ENCODE results near the gene DEFB129. TPM values are rescaled to one million over a fixed set of nuclear protein-coding genes. Genes with fewer than 3 reads are reported as not detected.

Gene DEFB129
- total RNA-seq, 2 experiments from 2014 or later = not detected

DNA sequence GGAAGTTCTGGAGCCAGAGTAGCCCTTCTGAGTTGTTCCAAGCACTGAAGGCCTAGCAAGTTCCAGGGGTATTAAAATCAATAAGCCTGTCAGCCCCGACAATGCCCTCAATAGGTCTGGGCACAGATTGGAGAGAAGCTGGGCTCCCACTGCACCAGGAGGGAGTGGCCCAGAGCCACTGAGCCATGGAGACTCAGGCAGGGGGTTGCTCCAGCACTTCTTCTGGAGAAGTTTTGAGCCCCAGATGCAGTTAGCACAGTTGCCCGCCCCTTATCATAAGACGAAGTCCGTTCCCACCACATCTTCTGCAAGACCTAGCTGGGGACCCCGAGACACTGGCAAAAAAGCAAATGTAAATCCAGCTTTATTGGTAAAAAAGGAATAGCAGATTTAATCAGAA lies 43.5 kb downstream of the DEFB129 start:
- H4K20me1 ChIP-seq (ENCODE audit: insufficient read depth, low read length) = no peaks in the 10 kb centered on the region

DNA sequence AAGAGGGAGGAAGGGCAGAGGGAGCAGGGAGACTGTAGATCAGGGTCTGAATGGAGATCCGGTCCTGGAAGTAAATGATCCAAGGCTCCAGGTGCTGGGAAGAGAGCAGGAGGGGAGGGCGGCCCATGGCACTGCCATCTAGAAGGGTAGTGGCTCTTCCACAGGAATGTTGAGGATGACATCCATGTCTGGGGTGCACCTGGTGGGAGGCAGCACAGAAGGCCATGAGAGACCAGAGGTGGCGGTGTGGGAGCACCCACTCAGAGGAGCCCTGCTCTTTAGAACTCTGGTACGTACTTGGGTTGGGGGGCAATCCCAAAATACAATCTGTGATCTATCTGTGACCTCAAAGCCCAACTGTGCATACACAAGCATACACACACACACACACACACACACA lies 44.0 kb downstream of the DEFB129 start:
- TF ChIP-seq, protein P1, sequence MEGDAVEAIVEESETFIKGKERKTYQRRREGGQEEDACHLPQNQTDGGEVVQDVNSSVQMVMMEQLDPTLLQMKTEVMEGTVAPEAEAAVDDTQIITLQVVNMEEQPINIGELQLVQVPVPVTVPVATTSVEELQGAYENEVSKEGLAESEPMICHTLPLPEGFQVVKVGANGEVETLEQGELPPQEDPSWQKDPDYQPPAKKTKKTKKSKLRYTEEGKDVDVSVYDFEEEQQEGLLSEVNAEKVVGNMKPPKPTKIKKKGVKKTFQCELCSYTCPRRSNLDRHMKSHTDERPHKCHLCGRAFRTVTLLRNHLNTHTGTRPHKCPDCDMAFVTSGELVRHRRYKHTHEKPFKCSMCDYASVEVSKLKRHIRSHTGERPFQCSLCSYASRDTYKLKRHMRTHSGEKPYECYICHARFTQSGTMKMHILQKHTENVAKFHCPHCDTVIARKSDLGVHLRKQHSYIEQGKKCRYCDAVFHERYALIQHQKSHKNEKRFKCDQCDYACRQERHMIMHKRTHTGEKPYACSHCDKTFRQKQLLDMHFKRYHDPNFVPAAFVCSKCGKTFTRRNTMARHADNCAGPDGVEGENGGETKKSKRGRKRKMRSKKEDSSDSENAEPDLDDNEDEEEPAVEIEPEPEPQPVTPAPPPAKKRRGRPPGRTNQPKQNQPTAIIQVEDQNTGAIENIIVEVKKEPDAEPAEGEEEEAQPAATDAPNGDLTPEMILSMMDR (conservative IDR thresholded peaks at IDR 0.05; ENCODE audit: low read length) = no peak
- no peak for TF ChIP-seq EZH2phosphoT487 (IDR thresholded peaks at IDR 0.05; ENCODE audit: borderline replicate concordance, low read depth, low read length)
- ChIA-PET POLR2A (interaction anchor here (0.5 kb wide), 1 partner anchor 31 kb away, joined by 3 read pairs; no protein-coding TSS in a partner anchor), CTCF (ENCODE audit: unreplicated experiment) (no interaction called here)
- Histone ChIP-seq H3K79me2 (ENCODE audit: insufficient read depth, low read depth, low read length) (no peaks in the 10 kb centered on the region), H3K9me2 (ENCODE audit: insufficient read depth, low read length) (no peaks in the 10 kb centered on the region), H3K27ac (ENCODE audit: low read depth, low read length, poor library complexity, severe bottlenecking) (no peak overlapping the region), H3K4me1 (ENCODE audit: insufficient read depth, low read length, poor library complexity, severe bottlenecking) (peaks cover 5% of the 10 kb centered on the region), H3K36me3 (ENCODE audit: insufficient read depth, low read length) (0 out of 2 replicates have a peak, but pooled peaks cover 2% of the 10 kb centered on the region), H3K9me3 (ENCODE audit: low read length) (no peaks in the 10 kb centered on the region), H2AFZ (ENCODE audit: low read length) (no peak overlapping the region), H3K4me3 (ENCODE audit: low read depth, low read length, poor library complexity, severe bottlenecking) (no peak overlapping the region), H3K4me2 (ENCODE audit: low read length) (no peak overlapping the region), H4K20me1 (ENCODE audit: insufficient read depth, low read length) (no peaks in the 10 kb centered on the region)
- DNase-seq (ENCODE audit: low spot score) = no peak
- intact Hi-C loops (cut with micrococcal nuclease; ENCODE audit: unreplicated experiment) = no loop called here
- BruUV-seq (replicated peaks) = no TSS peak

More for the DNA sequence above, 43.5 kb downstream of the DEFB129 start:
- ChIA-PET POLR2A (interaction anchor here (0.5 kb wide), 1 partner anchor 30 kb away, joined by 3 read pairs; no protein-coding TSS in a partner anchor), CTCF (ENCODE audit: unreplicated experiment) (no interaction called here)
- no peak for DNase-seq (ENCODE audit: low spot score)
- H3K9me3 ChIP-seq (ENCODE audit: low read length) = no peaks in the 10 kb centered on the region
- H2AFZ ChIP-seq (ENCODE audit: low read length) = no peak overlapping the region
- H3K36me3 ChIP-seq (ENCODE audit: insufficient read depth, low read length) = no peaks in the 10 kb centered on the region
- no TSS peak for BruUV-seq (replicated peaks)
- peaks cover 5% of the 10 kb centered on the region for H3K4me1 ChIP-seq (ENCODE audit: insufficient read depth, low read length, poor library complexity, severe bottlenecking)
- H3K79me2 ChIP-seq (ENCODE audit: insufficient read depth, low read depth, low read length) = no peaks in the 10 kb centered on the region
- H3K4me3 ChIP-seq (ENCODE audit: low read depth, low read length, poor library complexity, severe bottlenecking) = no peak overlapping the region
- H3K9me2 ChIP-seq (ENCODE audit: insufficient read depth, low read length) = no peaks in the 10 kb centered on the region
- intact Hi-C loops (cut with micrococcal nuclease; ENCODE audit: unreplicated experiment) = no loop called here
- H3K4me2 ChIP-seq (ENCODE audit: low read length) = no peak overlapping the region
- H3K27ac ChIP-seq (ENCODE audit: low read depth, low read length, poor library complexity, severe bottlenecking) = no peak overlapping the region
- TF ChIP-seq EZH2phosphoT487 (IDR thresholded peaks at IDR 0.05; ENCODE audit: borderline replicate concordance, low read depth, low read length) = no peak
- TF ChIP-seq, protein P1 (conservative IDR thresholded peaks at IDR 0.05; ENCODE audit: low read length) = no peak

DNA sequence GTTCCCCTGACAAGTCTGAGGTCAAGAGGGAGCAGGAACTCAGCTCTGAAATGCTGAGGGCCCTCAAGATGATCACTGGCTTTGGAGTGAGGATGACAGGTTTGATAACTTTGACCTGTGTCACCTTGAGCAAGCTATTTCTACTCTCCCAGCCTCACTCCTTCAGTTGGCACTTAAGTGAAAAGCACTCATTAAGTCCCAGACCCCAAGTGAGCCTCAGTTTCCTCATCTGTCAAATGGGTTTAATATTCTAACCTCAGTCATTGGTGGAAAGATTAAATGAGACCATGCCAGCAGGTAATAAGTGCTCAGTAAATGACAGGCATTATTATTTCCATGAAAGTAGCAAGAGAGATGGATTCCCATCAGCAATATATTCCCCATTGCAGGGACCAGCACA lies 44.5 kb downstream of the DEFB129 start:
- no peak for DNase-seq (ENCODE audit: low spot score)
- Histone ChIP-seq H3K4me3 (ENCODE audit: low read depth, low read length, poor library complexity, severe bottlenecking) (no peak overlapping the region), H3K9me3 (ENCODE audit: low read length) (no peaks in the 10 kb centered on the region), H3K4me2 (ENCODE audit: low read length) (no peak overlapping the region), H3K9me2 (ENCODE audit: insufficient read depth, low read length) (no peaks in the 10 kb centered on the region), H4K20me1 (ENCODE audit: insufficient read depth, low read length) (no peaks in the 10 kb centered on the region), H3K79me2 (ENCODE audit: insufficient read depth, low read depth, low read length) (no peaks in the 10 kb centered on the region), H3K27ac (ENCODE audit: low read depth, low read length, poor library complexity, severe bottlenecking) (no peak overlapping the region), H3K36me3 (ENCODE audit: insufficient read depth, low read length) (peaks cover 6% of the 10 kb centered on the region; the same call in 1 of the 2 replicates), H2AFZ (ENCODE audit: low read length) (no peak overlapping the region), H3K4me1 (ENCODE audit: insufficient read depth, low read length, poor library complexity, severe bottlenecking) (peaks cover 3% of the 10 kb centered on the region)
- BruUV-seq (replicated peaks) = no TSS peak
- intact Hi-C loops (cut with micrococcal nuclease; ENCODE audit: unreplicated experiment) = no loop called here
- ChIA-PET CTCF (ENCODE audit: unreplicated experiment) (no interaction called here), POLR2A (no interaction called here)
- no peak for TF ChIP-seq EZH2phosphoT487 (IDR thresholded peaks at IDR 0.05; ENCODE audit: borderline replicate concordance, low read depth, low read length)
- TF ChIP-seq, protein P1 (conservative IDR thresholded peaks at IDR 0.05; ENCODE audit: low read length) = no peak

All from OCI-LY7 (cell line).